Activated CD8-positive, alpha-beta T cell treated with anti-CD3 and anti-CD28 coated beads, Interleukin-2, amount 10 ng/mL, durations not matched to agents 7 days and 5 days (primary cell): ENCODE results near the gene ZDHHC17. TPM values are rescaled to one million over a fixed set of nuclear protein-coding genes. Genes with fewer than 3 reads are reported as not detected.

ENCODE experiments used
- ATAC-seq: fragments of 150-1000 bp; cut with Tn5 transposase; one replicate; pipeline ENCODE4 v1.10.0; 2021; ENCODE audit warnings: moderate library complexity
- CTCF ChIA-PET: fragments of 350-600 bp; sonication (Branson Sonifier 250); formaldehyde crosslinking; loops from one replicate; lab custom pipeline; 2021; ENCODE audit warnings: antibody characterized with exemption; lab: Charles Lee
- POLR2A ChIA-PET: fragments of 350-600 bp; sonication (Branson Sonifier 250); formaldehyde crosslinking; loops from one replicate; lab custom pipeline; 2021; ENCODE audit warnings: antibody characterized with exemption; lab: Charles Lee
- DNase-seq: peaks from one replicate; pipeline ENCODE4 v3.0.0-alpha.2; 2020
- H3K27ac Mint-ChIP-seq: one replicate; pipeline ENCODE4 v1.8.0; 2021; ENCODE audit warnings: mild to moderate bottlenecking, mixed read lengths
- H3K27me3 Mint-ChIP-seq: one replicate; pipeline ENCODE4 v1.8.0; 2021; ENCODE audit warnings: low read depth, mixed read lengths
- H3K36me3 Mint-ChIP-seq: one replicate; pipeline ENCODE4 v1.8.0; 2021; ENCODE audit warnings: low read depth, mixed read lengths
- H3K4me1 Mint-ChIP-seq: one replicate; pipeline ENCODE4 v1.8.0; 2021; ENCODE audit warnings: low read depth, mixed read lengths
- H3K4me3 Mint-ChIP-seq: one replicate; pipeline ENCODE4 v1.8.0; 2021; ENCODE audit warnings: mild to moderate bottlenecking, mixed read lengths
- H3K9me3 Mint-ChIP-seq: one replicate; pipeline ENCODE4 v1.8.0; 2022; ENCODE audit warnings: mixed read lengths; ENCODE audit not compliant: insufficient read depth
- total RNA-seq, 2 experiments: library from RNA; stranded (reverse); gene quantifications; one replicate each; pipeline ENCODE4 v1.2.3, GENCODE V29; 2021

Gene ZDHHC17
- total RNA-seq, 2 experiments from 2014 or later: 26.6 to 28.1 TPM

DNA sequence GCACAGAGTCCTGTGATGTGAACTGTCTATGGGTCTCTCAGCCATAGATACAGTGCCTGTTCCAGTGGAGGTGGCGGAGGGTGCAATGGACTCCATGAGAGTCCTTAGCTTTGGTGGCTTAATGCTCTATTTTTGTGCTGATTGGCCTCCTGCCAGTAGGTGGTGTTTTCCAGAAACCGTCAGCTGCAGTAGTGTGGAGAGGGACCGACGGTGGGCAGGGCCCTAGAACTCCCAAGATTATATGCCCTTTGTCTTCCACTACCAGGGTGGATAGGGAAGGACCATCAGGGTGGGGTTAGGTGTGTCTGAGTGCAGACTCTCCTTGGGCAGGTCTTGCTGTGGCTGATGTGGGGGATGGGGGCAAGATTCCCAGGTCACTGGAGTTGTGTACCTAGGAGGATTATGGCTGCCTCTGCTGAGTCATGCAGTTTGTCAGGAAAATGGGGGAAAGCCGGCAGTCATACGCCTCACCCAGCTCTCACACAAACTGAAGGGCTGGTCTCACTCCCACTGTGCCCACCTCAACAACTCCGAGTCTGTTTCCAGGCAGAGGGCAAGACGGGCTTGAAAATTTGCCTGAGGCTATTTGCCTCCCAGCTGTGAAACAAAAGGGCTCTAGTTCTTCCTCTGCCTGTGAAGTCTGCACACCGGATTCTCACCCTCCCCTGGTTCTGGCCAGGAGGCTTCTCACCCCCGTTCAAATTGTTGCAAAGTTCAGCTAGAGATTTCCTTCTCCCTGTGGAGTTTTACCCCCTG lies 24.9 kb upstream of the ZDHHC17 start:
- DNase-seq (no peak), ATAC-seq (no peak)
- Mint-ChIP-seq H3K27ac (no peak overlapping the region), H3K4me3 (no peak overlapping the region), H3K36me3 (peaks cover 2% of the 10 kb centered on the region), H3K9me3 (peaks cover 10% of the 10 kb centered on the region), H3K4me1 (no peaks in the 10 kb centered on the region), H3K27me3 (no peaks in the 10 kb centered on the region)
- POLR2A ChIA-PET: interaction anchor here (1.0 kb wide), 1 partner anchor 25 kb away, joined by 3 read pairs; the partner anchor contains the start of gene ZDHHC17
- CTCF ChIA-PET: no interaction called here

DNA sequence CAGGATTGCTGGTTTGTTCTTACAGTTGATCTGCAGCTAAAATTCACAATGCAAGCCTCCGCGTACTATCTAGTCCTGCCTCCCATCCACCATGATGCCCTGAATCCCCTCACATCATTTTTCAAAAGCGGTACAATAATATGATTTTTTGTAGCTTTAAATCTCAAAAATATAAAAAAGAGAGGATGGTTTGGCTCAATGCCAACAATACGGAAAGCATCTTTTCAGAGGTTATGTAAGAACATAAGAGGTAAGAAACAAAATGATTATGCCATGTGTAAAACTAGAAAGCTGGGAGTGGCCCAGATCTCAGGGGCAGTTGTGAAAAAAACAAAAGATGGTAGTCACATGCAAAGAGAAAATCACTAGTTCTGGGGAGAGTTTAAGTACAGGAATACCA lies 24.0 kb upstream of the ZDHHC17 start:
- no peak overlapping the region for H3K27ac Mint-ChIP-seq
- H3K9me3 Mint-ChIP-seq: peaks cover 10% of the 10 kb centered on the region
- DNase-seq (no peak), ATAC-seq (no peak)
- peaks cover 2% of the 10 kb centered on the region for H3K36me3 Mint-ChIP-seq
- ChIA-PET POLR2A (interaction anchor here (1.0 kb wide), 1 partner anchor 24 kb away, joined by 3 read pairs; the partner anchor contains the start of gene ZDHHC17), CTCF (no interaction called here)
- no peaks in the 10 kb centered on the region for H3K27me3 Mint-ChIP-seq
- H3K4me3 Mint-ChIP-seq: no peak overlapping the region
- H3K4me1 Mint-ChIP-seq: no peaks in the 10 kb centered on the region

DNA sequence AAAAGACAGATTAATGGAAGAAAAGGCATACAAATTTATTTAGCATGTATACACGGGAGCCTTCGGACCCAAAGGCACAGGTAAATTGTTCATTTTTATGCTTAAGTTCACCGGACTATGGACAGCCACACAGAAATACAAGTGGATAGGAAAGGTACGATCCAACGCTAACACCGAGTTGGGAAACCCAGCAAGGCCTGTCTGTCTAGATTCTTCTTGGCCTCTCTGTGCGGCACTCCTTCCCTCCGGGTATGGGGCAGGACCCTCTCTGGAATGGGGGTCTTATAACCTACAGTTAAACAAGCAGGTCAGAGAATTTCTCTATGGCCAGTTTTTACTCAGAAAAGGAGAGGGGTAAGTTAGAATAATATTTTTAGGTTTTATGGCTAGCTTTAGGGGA lies 23.4 kb upstream of the ZDHHC17 start:
- DNase-seq: no peak
- no peak for ATAC-seq
- ChIA-PET POLR2A (no interaction called here), CTCF (no interaction called here)
- no peak overlapping the region for H3K4me3 Mint-ChIP-seq
- peaks cover 2% of the 10 kb centered on the region for H3K36me3 Mint-ChIP-seq
- H3K4me1 Mint-ChIP-seq: no peaks in the 10 kb centered on the region
- H3K9me3 Mint-ChIP-seq: peaks cover 10% of the 10 kb centered on the region
- no peak overlapping the region for H3K27ac Mint-ChIP-seq
- H3K27me3 Mint-ChIP-seq: no peaks in the 10 kb centered on the region

DNA sequence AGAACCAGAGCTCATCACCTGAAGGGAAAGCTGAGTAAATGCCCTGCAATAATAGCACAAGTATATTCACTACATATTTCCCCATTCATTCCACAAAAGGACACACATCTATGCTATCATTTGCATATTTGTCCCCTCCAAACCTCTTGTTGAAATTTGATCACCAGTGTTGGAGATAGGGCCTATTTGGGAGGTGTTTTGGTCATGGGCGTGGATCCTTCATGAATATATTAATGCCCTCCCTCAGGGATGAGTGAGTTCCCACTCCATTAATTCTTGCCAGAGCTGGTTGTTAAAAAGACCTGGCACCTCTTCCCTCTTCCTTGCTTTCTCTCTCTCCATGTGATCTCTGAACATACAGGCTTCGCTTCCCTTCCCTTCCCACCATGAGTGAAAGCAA lies 18.6 kb upstream of the ZDHHC17 start:
- no peaks in the 10 kb centered on the region for H3K36me3 Mint-ChIP-seq
- no peak overlapping the region for H3K4me3 Mint-ChIP-seq
- no peaks in the 10 kb centered on the region for H3K9me3 Mint-ChIP-seq
- ChIA-PET POLR2A (no interaction called here), CTCF (no interaction called here)
- H3K27me3 Mint-ChIP-seq: no peaks in the 10 kb centered on the region
- H3K27ac Mint-ChIP-seq: no peak overlapping the region
- H3K4me1 Mint-ChIP-seq: no peaks in the 10 kb centered on the region
- DNase-seq (no peak), ATAC-seq (no peak)

DNA sequence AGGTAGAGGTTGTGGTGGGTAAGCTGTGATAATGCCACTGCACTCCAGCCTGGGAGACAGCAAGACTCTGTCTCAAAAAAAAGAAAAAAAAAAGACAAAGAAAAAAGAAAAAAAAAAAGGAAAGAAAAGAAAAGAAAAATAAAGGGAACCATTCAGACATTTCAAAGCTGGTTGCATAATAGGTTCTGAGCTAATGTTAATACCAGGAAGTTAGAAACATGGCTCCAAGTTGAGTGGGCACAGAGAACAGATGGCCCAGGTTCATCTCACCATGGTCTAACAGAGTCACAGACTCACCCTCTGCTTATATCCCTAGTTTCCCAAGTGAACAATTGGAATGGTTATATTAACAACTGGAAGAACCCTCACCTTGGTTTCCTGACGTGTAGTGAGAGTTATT lies 17.4 kb upstream of the ZDHHC17 start:
- ChIA-PET CTCF (no interaction called here), POLR2A (no interaction called here)
- ATAC-seq (no peak), DNase-seq (no peak)
- Mint-ChIP-seq H3K4me1 (no peaks in the 10 kb centered on the region), H3K4me3 (no peak overlapping the region), H3K27ac (no peak overlapping the region), H3K9me3 (no peaks in the 10 kb centered on the region), H3K36me3 (no peaks in the 10 kb centered on the region), H3K27me3 (no peaks in the 10 kb centered on the region)

DNA sequence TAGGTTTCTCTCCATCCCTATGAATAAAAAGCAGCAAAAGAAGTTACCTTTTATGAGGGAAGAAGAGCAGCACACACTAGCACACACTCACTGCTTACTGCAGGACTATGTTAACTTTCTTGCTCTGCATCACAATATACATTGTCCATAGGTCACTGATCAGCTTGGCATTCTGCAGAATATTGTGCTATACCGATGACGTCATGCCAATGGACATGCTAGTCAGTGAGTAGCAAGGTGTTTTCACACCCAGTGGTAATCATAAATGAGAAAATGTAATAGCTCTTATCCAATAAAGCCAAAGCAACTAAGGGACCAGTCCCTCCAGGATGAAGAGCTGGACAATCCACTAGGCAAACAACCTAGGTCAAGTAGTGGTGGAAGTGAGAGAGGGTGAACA lies 16.7 kb upstream of the ZDHHC17 start:
- H3K27ac Mint-ChIP-seq: no peak overlapping the region
- ChIA-PET CTCF (no interaction called here), POLR2A (no interaction called here)
- no peaks in the 10 kb centered on the region for H3K36me3 Mint-ChIP-seq
- H3K27me3 Mint-ChIP-seq: no peaks in the 10 kb centered on the region
- H3K4me1 Mint-ChIP-seq: no peaks in the 10 kb centered on the region
- no peak for DNase-seq
- ATAC-seq: no peak
- no peaks in the 10 kb centered on the region for H3K9me3 Mint-ChIP-seq
- no peak overlapping the region for H3K4me3 Mint-ChIP-seq

DNA sequence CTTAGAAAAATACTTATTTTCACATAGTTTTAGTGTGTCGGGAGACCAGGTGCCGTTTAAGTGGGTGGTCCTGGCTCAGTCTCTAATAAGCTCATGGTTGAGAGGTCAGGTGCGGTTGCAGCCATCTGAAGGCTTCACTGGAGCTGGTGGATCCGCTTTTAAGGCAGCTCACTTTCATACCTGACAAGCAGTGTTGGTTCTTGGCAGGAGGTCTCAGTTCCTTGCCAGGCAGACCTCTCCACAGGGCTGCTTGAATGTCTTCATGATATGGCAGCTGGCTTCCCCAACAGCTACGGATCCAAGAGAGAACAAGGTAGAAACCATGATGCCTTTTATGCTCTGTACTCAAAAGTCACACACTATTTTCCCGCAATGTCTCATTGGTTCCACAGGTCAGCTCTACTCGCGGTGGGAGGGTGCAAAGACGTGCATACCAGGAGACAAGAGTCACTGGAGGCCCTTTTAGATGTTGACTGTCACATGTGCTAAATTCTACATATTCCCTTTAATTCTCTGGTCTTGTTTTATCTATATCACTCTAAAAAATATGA lies 8.0 kb upstream of the ZDHHC17 start:
- ATAC-seq (no peak), DNase-seq (no peak)
- H3K27ac Mint-ChIP-seq: no peak overlapping the region
- H3K4me3 Mint-ChIP-seq: no peak overlapping the region
- H3K36me3 Mint-ChIP-seq: no peaks in the 10 kb centered on the region
- no peaks in the 10 kb centered on the region for H3K9me3 Mint-ChIP-seq
- ChIA-PET CTCF (no interaction called here), POLR2A (no interaction called here)
- H3K27me3 Mint-ChIP-seq: peaks cover 7% of the 10 kb centered on the region
- H3K4me1 Mint-ChIP-seq: no peaks in the 10 kb centered on the region

DNA sequence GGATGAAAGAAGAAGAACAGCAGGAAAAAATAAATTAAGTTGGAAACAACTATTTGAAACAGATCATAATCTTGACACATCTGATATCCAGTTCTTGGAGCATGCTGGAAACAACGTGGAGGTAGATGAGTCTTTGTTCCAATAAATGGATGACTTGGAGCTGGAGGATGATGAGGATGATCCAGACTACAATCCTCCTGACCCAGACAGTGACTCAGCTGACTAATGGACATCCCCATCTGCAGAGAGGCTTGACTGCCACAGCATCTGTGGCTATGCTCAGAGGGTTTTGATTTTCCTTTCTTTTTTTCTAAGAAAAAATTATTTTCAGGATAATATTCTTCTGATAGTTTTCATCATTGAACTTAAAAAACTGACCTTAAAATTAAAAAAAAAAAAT lies 6.2 kb upstream of the ZDHHC17 start:
- peaks cover 1% of the 10 kb centered on the region for H3K4me1 Mint-ChIP-seq
- H3K36me3 Mint-ChIP-seq: no peaks in the 10 kb centered on the region
- H3K4me3 Mint-ChIP-seq: no peak overlapping the region
- ChIA-PET CTCF (interaction anchor here (1.1 kb wide), 1 partner anchor 253 kb away, joined by 3 read pairs; no protein-coding TSS in a partner anchor), POLR2A (no interaction called here)
- peaks cover 7% of the 10 kb centered on the region for H3K27me3 Mint-ChIP-seq
- ATAC-seq (no peak), DNase-seq (no peak)
- no peaks in the 10 kb centered on the region for H3K9me3 Mint-ChIP-seq
- H3K27ac Mint-ChIP-seq: no peak overlapping the region

DNA sequence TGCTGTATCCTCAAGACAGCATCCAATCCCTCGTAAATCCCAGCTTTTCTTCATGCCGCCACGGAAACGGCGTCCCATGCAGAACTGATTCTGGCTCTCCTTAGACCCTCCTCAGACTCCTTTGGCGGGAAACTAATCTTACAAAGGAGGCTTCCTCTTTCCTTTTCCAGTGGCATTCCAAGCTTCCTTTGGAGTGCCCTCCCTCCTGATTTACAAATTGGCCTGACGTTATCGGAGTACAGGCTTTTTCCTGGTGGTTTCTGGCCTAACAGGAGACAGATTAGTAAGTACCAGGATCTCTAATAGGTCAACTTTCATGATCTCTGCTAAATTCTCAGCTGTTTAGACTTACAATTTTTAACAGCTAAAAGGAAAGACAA lies 1.3 kb upstream of the ZDHHC17 start:
- no peak for ATAC-seq
- ChIA-PET POLR2A (interaction anchor here (1.5 kb wide), 1 partner anchor 203 kb away, joined by 7 read pairs; the partner anchor contains the start of gene OSBPL8), CTCF (interaction anchor here (1.6 to 2.4 kb wide), 2 partner anchors 28 to 248 kb away, joined by 3 to 11 read pairs; no protein-coding TSS in a partner anchor)
- H3K4me3 Mint-ChIP-seq: peak overlapping the region; percentile 99
- peaks cover 10% of the 10 kb centered on the region for H3K36me3 Mint-ChIP-seq
- peaks cover 2% of the 10 kb centered on the region for H3K27me3 Mint-ChIP-seq
- DNase-seq: no peak
- peaks cover 27% of the 10 kb centered on the region for H3K4me1 Mint-ChIP-seq
- no peaks in the 10 kb centered on the region for H3K9me3 Mint-ChIP-seq
- H3K27ac Mint-ChIP-seq: peak overlapping the region; percentile 85

DNA sequence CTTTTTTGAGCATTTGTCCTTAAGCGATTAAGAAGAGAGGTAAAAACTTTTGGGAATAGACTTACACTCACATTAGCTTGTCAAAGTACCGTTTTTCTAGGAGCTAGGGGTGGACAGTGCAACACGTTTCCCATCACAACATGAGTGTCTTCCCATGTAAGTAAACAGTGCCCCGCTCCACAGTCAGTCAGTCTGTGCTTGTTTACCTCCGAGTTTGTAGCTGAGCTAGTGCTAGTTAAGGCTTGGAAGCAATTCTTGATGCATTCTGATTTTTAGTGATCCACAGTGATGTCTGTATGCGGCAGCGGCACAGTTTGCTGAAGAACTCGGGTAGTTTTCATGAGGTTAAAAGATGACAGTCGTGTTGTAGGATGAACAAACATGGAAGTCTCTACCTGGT lies 941 bp downstream of the ZDHHC17 start:
- Mint-ChIP-seq H3K4me1 (peaks cover 27% of the 10 kb centered on the region), H3K9me3 (no peaks in the 10 kb centered on the region), H3K27me3 (no peaks in the 10 kb centered on the region), H3K27ac (peak overlapping the region; percentile 98), H3K36me3 (peaks cover 10% of the 10 kb centered on the region), H3K4me3 (peak overlapping the region; percentile 99)
- POLR2A ChIA-PET: no interaction called here
- CTCF ChIA-PET: no interaction called here
- DNase-seq (peak; percentile 29), ATAC-seq (no peak)

DNA sequence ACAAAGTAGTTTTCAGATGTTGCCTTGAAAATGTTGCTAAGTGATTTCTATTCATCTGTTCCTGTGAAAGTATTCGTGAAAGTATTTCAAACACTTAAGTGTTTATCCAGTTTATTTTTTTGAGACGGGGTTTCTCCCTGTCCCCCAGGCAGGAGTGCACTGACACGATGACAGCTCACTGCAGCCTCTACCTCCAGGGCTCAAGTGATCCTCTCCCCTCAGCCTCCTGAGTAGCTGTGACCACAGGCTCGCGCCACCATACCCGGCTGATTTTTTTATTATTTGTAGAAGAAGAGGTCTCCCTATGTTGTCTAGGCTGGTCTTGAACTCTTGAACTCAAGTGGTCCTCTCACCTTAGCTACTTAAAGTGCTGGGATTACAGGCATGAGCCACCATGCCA lies 1.7 kb downstream of the ZDHHC17 start:
- Mint-ChIP-seq H3K36me3 (peaks cover 10% of the 10 kb centered on the region), H3K4me1 (peaks cover 30% of the 10 kb centered on the region), H3K9me3 (no peaks in the 10 kb centered on the region), H3K4me3 (peak overlapping the region; percentile 99), H3K27me3 (no peaks in the 10 kb centered on the region), H3K27ac (peak overlapping the region; percentile 98)
- ATAC-seq (no peak), DNase-seq (no peak)
- ChIA-PET CTCF (interaction anchor here (1.1 to 1.7 kb wide), 3 partner anchors 12 to 247 kb away, joined by 3 read pairs; no protein-coding TSS in a partner anchor), POLR2A (no interaction called here)

DNA sequence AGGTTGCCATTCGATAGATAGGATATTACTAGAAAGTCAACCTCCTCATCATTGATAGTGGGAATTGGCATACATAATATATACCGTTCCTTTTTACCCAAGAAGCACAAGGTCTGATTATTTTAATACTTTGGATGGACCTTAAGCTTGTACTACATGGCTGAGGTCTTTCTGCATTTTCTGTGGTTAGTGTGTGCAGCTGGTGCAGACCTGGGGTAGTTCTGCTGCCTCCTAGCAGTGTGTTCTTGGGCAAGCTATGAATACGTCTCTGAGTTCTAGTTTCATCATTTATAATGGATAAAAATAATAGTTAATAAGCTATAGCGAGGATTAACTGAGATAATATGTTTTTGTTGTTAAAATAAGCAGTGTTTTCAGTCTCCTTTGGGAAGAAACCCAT lies 2.2 kb downstream of the ZDHHC17 start:
- Mint-ChIP-seq H3K4me1 (peaks cover 30% of the 10 kb centered on the region), H3K27ac (no peak overlapping the region), H3K27me3 (no peaks in the 10 kb centered on the region), H3K4me3 (peak overlapping the region; percentile 99), H3K9me3 (no peaks in the 10 kb centered on the region), H3K36me3 (peaks cover 10% of the 10 kb centered on the region)
- DNase-seq (no peak), ATAC-seq (no peak)
- POLR2A ChIA-PET: no interaction called here
- CTCF ChIA-PET: interaction anchor here (1.1 to 1.7 kb wide), 3 partner anchors 11 to 247 kb away, joined by 3 read pairs; no protein-coding TSS in a partner anchor
